IPS DF 6.9 (cell line): ENCODE measurements around the gene DAPK1.

Source experiments
- DNase-seq: peaks from one replicate; pipeline ENCODE4 v3.0.0-alpha.2; 2013; ENCODE audit warnings: low read depth, low spot score
- H3K27ac ChIP-seq: one replicate; pipeline ENCODE4 v1.5.1; 2013; ENCODE audit warnings: low read length, control low read depth
- H3K27me3 ChIP-seq: 2 replicates; pipeline ENCODE4 v1.6.1; 2013; ENCODE audit warnings: mild to moderate bottlenecking, low read length; ENCODE audit not compliant: control insufficient read depth, insufficient read depth
- H3K36me3 ChIP-seq: 2 replicates; pipeline ENCODE4 v1.6.1; 2013; ENCODE audit warnings: low read length; ENCODE audit not compliant: control insufficient read depth, insufficient read depth
- H3K4me1 ChIP-seq: 2 replicates; pipeline ENCODE4 v1.6.1; 2013; ENCODE audit warnings: low read length; ENCODE audit not compliant: control insufficient read depth, insufficient read depth
- H3K4me3 ChIP-seq: 2 replicates; pipeline ENCODE4 v1.5.1; 2013; ENCODE audit warnings: mild to moderate bottlenecking, low read length
- H3K9me3 ChIP-seq: 2 replicates; pipeline ENCODE4 v1.6.1; 2013; ENCODE audit warnings: low read length, inconsistent platforms; ENCODE audit not compliant: control insufficient read depth, insufficient read depth
- WGBS: extraction: QIAGEN DNeasy Blood & Tissue Kit; methylation state at CpG from one replicate; pipeline ENCODE4 v1.1.7; 2013; ENCODE audit warnings: mixed read lengths, missing lambda C conversion rate; ENCODE audit not compliant: insufficient read length, insufficient coverage; 5-methylcytosine and 5-hydroxymethylcytosine counted together

Gene DAPK1

GRCh38 chr9:87529671-87530070, 32.0 kb downstream of the DAPK1 start:
- no CpG with 5 or more reads among the region's 7 CpGs for WGBS
- peaks cover 7% of the 10 kb centered on the region for H3K4me1 ChIP-seq
- H3K4me3 ChIP-seq = no peak overlapping the region
- no peaks in the 10 kb centered on the region for H3K36me3 ChIP-seq
- no peaks in the 10 kb centered on the region for H3K9me3 ChIP-seq
- no peak for DNase-seq
- H3K27ac ChIP-seq = no peak overlapping the region
- H3K27me3 ChIP-seq = no peaks in the 10 kb centered on the region

- H3K27me3 ChIP-seq = no peaks in the 10 kb centered on the region
- no peaks in the 10 kb centered on the region for H3K36me3 ChIP-seq
- no peak for DNase-seq
- H3K4me1 ChIP-seq = peaks cover 4% of the 10 kb centered on the region
- H3K27ac ChIP-seq = no peak overlapping the region
- H3K4me3 ChIP-seq = no peak overlapping the region
- WGBS = no CpG with 5 or more reads among the region's 4 CpGs
- H3K9me3 ChIP-seq = no peaks in the 10 kb centered on the region
Observed at GRCh38 chr9:87530716-87531115, 33.0 kb downstream of the DAPK1 start.

DNA sequence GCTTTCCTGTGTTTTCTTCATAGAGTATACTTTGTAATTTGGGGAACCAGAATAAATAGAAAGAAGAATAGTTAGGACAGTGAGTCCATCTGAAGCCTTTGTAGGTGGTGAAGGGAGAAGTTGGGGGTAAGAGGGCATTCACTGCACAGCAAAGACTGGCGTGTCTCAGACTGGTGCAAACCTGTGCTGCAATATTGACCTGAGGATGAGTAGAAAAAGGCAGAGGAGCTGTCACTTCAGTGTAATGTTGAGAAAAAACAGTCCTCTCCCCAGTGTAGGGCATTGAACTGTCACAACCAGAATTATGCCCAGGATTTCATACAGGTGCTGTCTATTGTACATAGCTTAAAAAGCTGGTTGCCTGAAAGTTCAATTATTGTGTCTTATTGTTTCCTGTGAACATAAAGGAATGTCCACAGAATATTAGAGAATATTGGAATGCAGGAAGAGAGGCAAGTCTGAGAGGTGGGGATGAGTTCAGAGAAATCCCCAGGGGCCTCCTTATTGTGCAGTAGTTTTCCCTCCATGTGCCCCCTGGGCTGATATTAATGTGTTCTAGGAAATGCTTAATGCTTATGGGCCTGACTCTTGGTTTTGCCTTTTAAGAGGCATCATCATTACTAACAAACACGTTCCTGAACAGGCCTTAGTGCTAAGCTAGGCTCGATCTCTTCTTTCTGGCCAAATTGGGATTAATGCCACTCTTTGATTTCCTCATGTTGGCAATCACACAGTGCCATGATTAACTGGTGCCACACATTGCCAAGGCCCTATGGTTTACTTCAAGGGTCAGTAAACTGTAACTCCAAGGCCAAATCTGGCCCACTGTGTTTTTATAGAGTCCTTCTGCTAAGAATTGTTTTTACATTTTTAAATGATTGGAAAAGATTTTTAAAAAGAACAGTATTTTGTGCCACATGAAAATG, 34.0 kb downstream of the DAPK1 start:
- H3K27ac ChIP-seq = no peak overlapping the region
- H3K9me3 ChIP-seq = no peaks in the 10 kb centered on the region
- H3K36me3 ChIP-seq = no peaks in the 10 kb centered on the region
- peaks cover 4% of the 10 kb centered on the region for H3K4me1 ChIP-seq
- DNase-seq = no peak
- no peak overlapping the region for H3K4me3 ChIP-seq
- no peaks in the 10 kb centered on the region for H3K27me3 ChIP-seq
- WGBS = no CpG with 5 or more reads among the region's 3 CpGs

DNA sequence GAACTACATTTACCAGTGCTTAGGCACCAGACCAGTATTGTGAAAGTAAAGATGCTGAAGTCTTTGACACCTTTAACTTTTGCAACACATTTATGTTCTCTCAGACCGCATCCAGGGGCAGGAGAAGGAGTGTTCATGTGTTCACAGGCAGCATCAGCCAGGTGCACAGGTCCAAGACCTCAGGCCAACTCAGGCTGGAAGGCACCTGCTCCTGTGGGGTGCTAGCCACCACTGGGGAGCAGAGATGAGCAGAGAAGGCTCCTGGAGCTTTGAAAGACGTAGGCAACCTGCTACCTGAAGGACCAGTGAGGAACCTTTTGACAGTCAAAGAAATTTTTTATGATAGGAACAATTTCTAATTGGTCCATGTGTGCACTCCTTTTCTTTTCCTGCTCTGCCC, 35.6 kb downstream of the DAPK1 start:
- Histone ChIP-seq H3K36me3 (no peaks in the 10 kb centered on the region), H3K4me3 (no peak overlapping the region), H3K9me3 (no peaks in the 10 kb centered on the region), H3K27me3 (no peaks in the 10 kb centered on the region), H3K27ac (no peak overlapping the region), H3K4me1 (peaks cover 7% of the 10 kb centered on the region)
- WGBS = no CpG with 5 or more reads among the region's 2 CpGs
- no peak for DNase-seq

DNA sequence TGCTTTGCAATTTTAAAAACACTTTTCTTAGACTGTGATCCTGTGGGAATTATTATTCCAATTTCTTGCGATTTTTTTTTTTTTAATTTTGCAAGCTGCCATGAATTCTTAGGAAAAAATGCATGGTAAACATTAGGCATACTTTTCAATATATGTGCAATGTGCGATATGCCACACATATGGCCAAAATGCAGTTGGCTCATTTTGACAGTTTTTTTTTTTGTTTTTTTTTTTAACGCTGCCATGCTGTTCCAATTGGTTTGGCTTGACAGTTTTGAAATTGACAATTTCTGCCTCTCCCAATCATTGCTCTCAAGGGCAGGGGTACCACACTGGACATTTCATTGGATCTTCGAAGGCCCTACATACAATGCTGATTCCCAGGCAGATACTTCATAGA, 36.4 kb downstream of the DAPK1 start:
- Histone ChIP-seq H3K27me3 (no peaks in the 10 kb centered on the region), H3K9me3 (no peaks in the 10 kb centered on the region), H3K27ac (no peak overlapping the region), H3K4me3 (no peak overlapping the region), H3K4me1 (peaks cover 7% of the 10 kb centered on the region), H3K36me3 (no peaks in the 10 kb centered on the region)
- WGBS = no CpG with 5 or more reads among the region's 4 CpGs
- no peak for DNase-seq

- no peak overlapping the region for H3K27ac ChIP-seq
- DNase-seq = no peak
- no CpG with 5 or more reads among the region's 2 CpGs for WGBS
- no peaks in the 10 kb centered on the region for H3K36me3 ChIP-seq
- no peaks in the 10 kb centered on the region for H3K27me3 ChIP-seq
- no peaks in the 10 kb centered on the region for H3K9me3 ChIP-seq
- H3K4me3 ChIP-seq = no peak overlapping the region
- H3K4me1 ChIP-seq = peaks cover 4% of the 10 kb centered on the region; the same call in 1 of the 2 replicates
Observed at GRCh38 chr9:87534957-87535356, 37.3 kb downstream of the DAPK1 start.

GRCh38 chr9:87535817-87536539, 38.3 kb downstream of the DAPK1 start:
- DNase-seq = no peak

DNA sequence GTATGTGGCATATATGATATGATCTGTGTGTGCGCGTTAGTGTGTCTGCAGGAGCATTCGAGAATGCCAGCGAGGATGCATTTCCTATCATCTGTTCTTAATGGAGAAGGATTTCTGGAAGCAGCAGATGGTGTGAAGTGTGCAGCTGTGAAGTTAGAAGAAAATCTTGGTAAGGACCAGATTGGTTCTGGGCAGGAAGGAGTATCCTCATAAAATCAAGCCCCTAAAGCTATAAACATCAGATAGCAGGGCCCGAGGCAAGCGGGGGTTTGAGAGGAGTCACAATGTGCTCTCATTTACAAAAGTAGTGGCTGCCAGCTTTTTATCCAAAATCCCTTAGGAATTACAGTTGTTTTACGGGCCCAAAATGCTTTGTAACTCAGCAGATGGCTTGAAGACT, 40.0 kb downstream of the DAPK1 start:
- Histone ChIP-seq H3K4me3 (no peak overlapping the region), H3K36me3 (no peaks in the 10 kb centered on the region), H3K27ac (no peak overlapping the region), H3K27me3 (no peaks in the 10 kb centered on the region), H3K9me3 (no peaks in the 10 kb centered on the region), H3K4me1 (0 out of 2 replicates have a peak, but pooled peaks cover 3% of the 10 kb centered on the region)
- DNase-seq = no peak
- no CpG with 5 or more reads among the region's 7 CpGs for WGBS

More at GRCh38 chr9:87535817-87536539, 38.3 kb downstream of the DAPK1 start:
- H3K9me3 ChIP-seq = no peaks in the 10 kb centered on the region
- no peak overlapping the region for H3K27ac ChIP-seq
- peaks cover 4% of the 10 kb centered on the region; the same call in 1 of the 2 replicates for H3K4me1 ChIP-seq
- no CpG with 5 or more reads among the region's 8 CpGs for WGBS
- H3K36me3 ChIP-seq = no peaks in the 10 kb centered on the region
- no peaks in the 10 kb centered on the region for H3K27me3 ChIP-seq
- no peak overlapping the region for H3K4me3 ChIP-seq

DNA sequence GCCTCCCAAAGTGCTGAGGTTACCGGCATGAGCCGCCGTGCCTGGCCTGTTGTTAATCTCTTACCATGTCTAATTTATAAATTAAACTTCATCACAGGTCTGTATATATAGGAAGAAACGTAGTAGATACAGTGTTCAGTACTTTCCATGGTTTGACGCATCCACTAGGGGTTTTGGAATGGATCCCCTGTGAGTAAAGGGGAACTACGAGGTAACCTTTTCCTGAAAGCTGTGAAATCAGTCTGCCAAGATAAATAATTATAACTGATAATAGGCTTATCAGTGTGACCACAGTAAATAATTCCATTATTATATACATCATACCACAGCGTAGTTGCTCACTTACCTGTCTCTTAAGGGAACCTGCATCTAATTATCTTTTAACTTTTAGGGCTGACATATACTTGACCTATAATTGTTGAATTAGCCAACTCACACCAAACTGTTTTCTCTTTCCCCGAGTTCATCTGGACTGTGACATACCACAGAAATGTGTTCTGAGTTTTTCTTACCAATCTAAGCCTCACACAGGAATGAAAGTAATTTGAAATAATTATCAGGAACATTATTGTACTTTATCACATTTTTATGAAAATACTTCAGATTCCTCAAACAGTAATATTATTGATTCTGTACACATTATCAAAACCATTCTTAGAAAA, 42.9 kb downstream of the DAPK1 start:
- DNase-seq = no peak
- no CpG with 5 or more reads among the region's 8 CpGs for WGBS
- H3K27ac ChIP-seq = no peak overlapping the region
- H3K36me3 ChIP-seq = no peaks in the 10 kb centered on the region
- no peaks in the 10 kb centered on the region for H3K9me3 ChIP-seq
- 0 out of 2 replicates have a peak, but pooled peaks cover 3% of the 10 kb centered on the region for H3K4me1 ChIP-seq
- H3K27me3 ChIP-seq = no peaks in the 10 kb centered on the region
- no peak overlapping the region for H3K4me3 ChIP-seq

GRCh38 chr9:87541663-87542062, 44.0 kb downstream of the DAPK1 start:
- DNase-seq = no peak
- WGBS = no CpG with 5 or more reads among the region's 2 CpGs
- H3K27me3 ChIP-seq = no peaks in the 10 kb centered on the region
- H3K4me3 ChIP-seq = no peak overlapping the region
- H3K27ac ChIP-seq = no peak overlapping the region
- no peaks in the 10 kb centered on the region for H3K9me3 ChIP-seq
- no peaks in the 10 kb centered on the region for H3K36me3 ChIP-seq
- H3K4me1 ChIP-seq = 0 out of 2 replicates have a peak, but pooled peaks cover 3% of the 10 kb centered on the region
